Tibial nerve (tissue), 4 donors: ENCODE data around the gene PERM1. TPM values are rescaled to one million over a fixed set of nuclear protein-coding genes. Genes with fewer than 3 reads are reported as not detected.

ENCODE experiments used
- DNase-seq, 2 donors: peaks; one replicate each; pipeline ENCODE4 v3.0.0-alpha.2; 2019; ENCODE audit warnings: low spot score in 2 of 2
- H3K27ac ChIP-seq, 4 donors: fragments of 200-600 bp; sonication (generic) in 3 of 4; one replicate each; pipeline ENCODE4 v1.5.1; 2017 to 2019; ENCODE audit warnings: mild to moderate bottlenecking in 1 of 4
- H3K27me3 ChIP-seq, 2 donors: fragments of 200-600 bp; sonication (generic) in 1 of 2; one replicate each; pipeline versions ENCODE4 v1.5.1 to v1.6.0; 2017 to 2019
- H3K36me3 ChIP-seq, 3 donors: fragments of 200-600 bp; sonication (generic); one replicate each; pipeline ENCODE4 v1.5.1; 2018 to 2019
- H3K4me1 ChIP-seq, 4 donors: fragments of 200-600 bp; sonication (generic) in 3 of 4; one replicate each; pipeline ENCODE4 v1.5.1; 2017 to 2019
- H3K4me3 ChIP-seq, 4 donors: fragments of 200-600 bp; sonication (generic) in 3 of 4; one replicate each; pipeline ENCODE4 v1.5.1; 2017 to 2019; ENCODE audit warnings: mild to moderate bottlenecking in 1 of 4, moderate library complexity in 1 of 4
- H3K9me3 ChIP-seq, 4 donors: fragments of 200-600 bp; sonication (generic) in 3 of 4; one replicate each; pipeline ENCODE4 v1.5.1; 2017 to 2019
- EP300 ChIP-seq, 2 donors: sonication (generic); formaldehyde crosslinking; IDR thresholded peaks; one replicate each; pipeline ENCODE4 v1.6.1; 2017; ENCODE audit warnings: antibody characterized with exemption in 2 of 2, mild to moderate bottlenecking in 1 of 2
- POLR2A ChIP-seq, 2 donors: fragments of 450-650 bp; IDR thresholded peaks; one replicate each; pipeline ENCODE4 v1.6.1; 2017; ENCODE audit warnings: antibody characterized with exemption in 2 of 2, mild to moderate bottlenecking in 2 of 2, moderate library complexity in 2 of 2
- WGBS, 2 donors: methylation state at CpG; one replicate each; pipeline ENCODE4 v1.1.5; 2018; 5-methylcytosine and 5-hydroxymethylcytosine counted together
- total RNA-seq, 4 donors: library from RNA; depleted of rRNA; stranded (reverse); fragments of >200 nt; gene quantifications; one replicate each; pipeline ENCODE4 v1.1.0, GENCODE V29; 2016
- TF ChIP-seq, protein P1 (sequence below), 5 experiments: fragments of 200-600 bp in 3 of 5; fragments of 450-650 bp in 2 of 5; sonication (generic) in 3 of 5; IDR thresholded peaks; one replicate each; pipeline ENCODE4 v1.5.1; 2016 to 2019; ENCODE audit warnings: antibody characterized with exemption in 5 of 5, mild to moderate bottlenecking in 3 of 5, moderate library complexity in 2 of 5

Gene PERM1
- total RNA-seq, 4 donors from 2014 or later = 0.22 to 0.78 TPM; not detected in 2

DNA sequence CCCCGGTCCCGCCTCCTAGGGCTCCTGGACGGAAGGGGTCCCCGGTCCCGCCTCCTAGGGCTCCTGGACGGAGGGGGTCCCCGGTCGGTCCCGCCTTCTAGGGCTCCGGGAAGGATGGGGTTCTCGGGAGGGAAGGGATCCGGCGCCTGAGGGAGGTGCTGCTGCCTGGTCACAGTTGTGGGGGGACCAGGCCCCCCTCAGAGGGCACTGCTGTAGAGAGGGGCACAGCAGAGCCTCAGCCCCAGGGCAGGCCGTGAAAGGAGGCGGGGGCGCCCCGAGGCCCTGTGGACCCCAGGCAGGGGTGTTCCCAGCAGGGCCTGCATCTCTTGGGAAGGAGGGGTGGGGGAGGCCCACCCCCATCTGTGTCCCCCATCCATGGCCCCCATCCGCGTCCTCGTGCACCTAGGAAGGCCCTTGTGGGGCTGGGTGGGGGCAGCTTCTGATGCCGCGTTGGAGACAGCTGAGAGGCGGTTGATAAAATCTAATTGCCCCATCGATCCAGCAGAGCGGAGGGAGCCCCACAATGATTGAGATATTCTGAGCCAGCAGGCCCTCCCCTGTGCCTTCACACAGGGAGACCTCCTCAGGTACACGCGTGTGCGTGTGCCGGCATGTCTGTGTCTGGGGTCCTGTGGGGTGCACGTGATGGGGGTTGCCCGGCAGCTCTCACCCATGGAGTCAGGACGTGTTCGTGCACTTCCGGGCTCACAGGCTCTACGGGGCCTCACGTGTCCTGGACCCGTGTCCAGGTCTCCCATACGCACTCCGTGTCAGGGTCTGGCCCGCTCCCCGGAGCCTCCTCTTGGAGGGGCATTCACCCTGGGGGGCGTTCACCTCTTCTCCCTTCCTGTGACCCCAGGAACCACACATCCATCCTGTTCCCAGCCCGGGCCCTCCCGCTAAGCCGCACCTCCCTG is 45.3 kb downstream of the PERM1 start:
- Histone ChIP-seq H3K27me3 (peaks cover 0 to 81% of the 10 kb centered on the region in 2 donors), H3K4me1 (peaks cover 0 to 58% (median 13%) of the 10 kb centered on the region in 4 donors), H3K4me3 (peak overlapping the region in 1 of 4 donors; percentile 1), H3K9me3 (no peaks in the 10 kb centered on the region), H3K27ac (peak overlapping the region in 2 of 4 donors; percentile 49 to 75), H3K36me3 (no peaks in the 10 kb centered on the region)
- WGBS, 2 donors = 71 to 77% methylated on average over 35 to 44 of the region's 45 CpGs
- no peak for DNase-seq
- TF ChIP-seq, protein P1, sequence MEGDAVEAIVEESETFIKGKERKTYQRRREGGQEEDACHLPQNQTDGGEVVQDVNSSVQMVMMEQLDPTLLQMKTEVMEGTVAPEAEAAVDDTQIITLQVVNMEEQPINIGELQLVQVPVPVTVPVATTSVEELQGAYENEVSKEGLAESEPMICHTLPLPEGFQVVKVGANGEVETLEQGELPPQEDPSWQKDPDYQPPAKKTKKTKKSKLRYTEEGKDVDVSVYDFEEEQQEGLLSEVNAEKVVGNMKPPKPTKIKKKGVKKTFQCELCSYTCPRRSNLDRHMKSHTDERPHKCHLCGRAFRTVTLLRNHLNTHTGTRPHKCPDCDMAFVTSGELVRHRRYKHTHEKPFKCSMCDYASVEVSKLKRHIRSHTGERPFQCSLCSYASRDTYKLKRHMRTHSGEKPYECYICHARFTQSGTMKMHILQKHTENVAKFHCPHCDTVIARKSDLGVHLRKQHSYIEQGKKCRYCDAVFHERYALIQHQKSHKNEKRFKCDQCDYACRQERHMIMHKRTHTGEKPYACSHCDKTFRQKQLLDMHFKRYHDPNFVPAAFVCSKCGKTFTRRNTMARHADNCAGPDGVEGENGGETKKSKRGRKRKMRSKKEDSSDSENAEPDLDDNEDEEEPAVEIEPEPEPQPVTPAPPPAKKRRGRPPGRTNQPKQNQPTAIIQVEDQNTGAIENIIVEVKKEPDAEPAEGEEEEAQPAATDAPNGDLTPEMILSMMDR (IDR thresholded peaks at IDR 0.05) = no peak
- no peak for TF ChIP-seq POLR2A (IDR thresholded peaks at IDR 0.05)
- no peak for TF ChIP-seq EP300 (IDR thresholded peaks at IDR 0.05)

DNA sequence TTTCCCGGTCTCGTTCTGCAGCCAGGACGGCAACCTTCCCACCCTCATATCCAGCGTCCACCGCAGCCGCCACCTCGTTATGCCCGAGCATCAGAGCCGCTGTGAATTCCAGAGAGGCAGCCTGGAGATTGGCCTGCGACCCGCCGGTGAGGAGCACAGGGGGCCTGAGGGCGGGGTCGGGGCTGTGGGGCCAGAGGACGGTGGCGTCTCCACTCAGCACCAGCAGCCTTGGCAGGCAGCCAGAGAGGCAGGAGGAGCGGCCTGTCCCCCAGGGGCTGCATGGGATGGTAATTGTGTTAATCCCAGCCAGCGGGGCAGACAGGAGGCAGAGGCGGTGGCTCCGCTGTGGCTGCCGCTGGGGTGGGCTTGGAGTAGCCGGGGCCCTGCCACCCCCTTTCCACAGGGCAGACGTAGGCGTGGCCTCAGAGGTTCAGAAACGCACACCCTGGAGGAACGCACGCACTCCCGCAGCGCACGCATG is 46.1 kb downstream of the PERM1 start:
- H3K36me3 ChIP-seq = no peaks in the 10 kb centered on the region
- TF ChIP-seq EP300 (IDR thresholded peaks at IDR 0.05) (no peak), POLR2A (IDR thresholded peaks at IDR 0.05) (no peak)
- TF ChIP-seq, protein P1 (IDR thresholded peaks at IDR 0.05) = no peak
- DNase-seq = no peak
- peaks cover 0 to 50% (median 5%) of the 10 kb centered on the region in 4 donors for H3K4me1 ChIP-seq
- peak overlapping the region in 3 of 4 donors; percentile 19 to 75 (median 49) for H3K27ac ChIP-seq
- no peaks in the 10 kb centered on the region for H3K9me3 ChIP-seq
- H3K4me3 ChIP-seq = peak overlapping the region in 1 of 4 donors; percentile 1
- WGBS, 2 donors = 13 to 17% methylated on average over 6 to 17 of the region's 30 CpGs
- H3K27me3 ChIP-seq = peaks cover 0 to 79% of the 10 kb centered on the region in 2 donors

DNA sequence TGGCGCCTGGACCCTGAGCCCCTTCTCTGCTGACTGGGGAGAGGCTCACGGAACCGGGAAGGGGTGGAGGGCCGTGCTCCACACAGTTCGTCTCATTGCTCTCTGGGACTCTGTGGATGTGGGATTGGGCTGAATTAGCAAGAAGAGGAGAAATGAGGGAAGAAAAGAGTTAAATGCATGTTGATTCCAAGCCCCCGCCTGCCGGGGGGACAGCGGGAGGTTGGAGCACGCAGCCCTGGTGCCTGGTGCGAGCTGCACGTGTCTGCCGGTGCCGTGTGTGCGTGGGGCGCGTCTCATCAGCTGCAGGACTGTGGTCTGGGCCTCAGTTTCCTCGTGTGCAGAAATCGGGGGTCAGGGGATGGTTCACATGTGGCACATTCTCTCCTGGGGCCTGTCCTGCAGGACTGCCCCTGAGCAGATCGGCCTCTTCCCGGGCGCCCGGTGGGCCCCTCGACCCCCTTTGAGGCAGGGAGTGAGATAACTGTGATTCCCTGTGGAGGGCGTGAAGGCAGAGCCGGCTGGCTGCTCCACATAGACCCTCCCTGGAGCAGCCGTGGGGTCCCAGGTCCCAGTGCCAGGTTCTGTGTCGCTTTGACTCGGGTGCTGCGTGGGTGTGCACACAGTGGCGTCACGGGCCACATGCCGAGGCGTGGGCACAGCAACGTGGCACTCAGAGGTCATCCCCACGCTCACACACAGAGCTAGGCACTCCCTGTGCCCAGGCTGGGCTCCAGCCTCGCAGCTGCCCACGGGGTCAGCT is 46.7 kb downstream of the PERM1 start:
- Histone ChIP-seq H3K27ac (peak overlapping the region in 2 of 4 donors; percentile 33 to 75), H3K27me3 (peaks cover 0 to 75% of the 10 kb centered on the region in 2 donors), H3K4me1 (peaks cover 0 to 43% (median 0%) of the 10 kb centered on the region in 4 donors), H3K9me3 (no peaks in the 10 kb centered on the region), H3K4me3 (peak overlapping the region in 1 of 4 donors; percentile 1), H3K36me3 (no peaks in the 10 kb centered on the region)
- DNase-seq = no peak
- TF ChIP-seq POLR2A (IDR thresholded peaks at IDR 0.05) (no peak), EP300 (IDR thresholded peaks at IDR 0.05) (peak in 1 of 2 donors; percentile 72)
- 10 to 21% methylated on average over 26 to 35 of the region's 37 CpGs for WGBS, 2 donors

DNA sequence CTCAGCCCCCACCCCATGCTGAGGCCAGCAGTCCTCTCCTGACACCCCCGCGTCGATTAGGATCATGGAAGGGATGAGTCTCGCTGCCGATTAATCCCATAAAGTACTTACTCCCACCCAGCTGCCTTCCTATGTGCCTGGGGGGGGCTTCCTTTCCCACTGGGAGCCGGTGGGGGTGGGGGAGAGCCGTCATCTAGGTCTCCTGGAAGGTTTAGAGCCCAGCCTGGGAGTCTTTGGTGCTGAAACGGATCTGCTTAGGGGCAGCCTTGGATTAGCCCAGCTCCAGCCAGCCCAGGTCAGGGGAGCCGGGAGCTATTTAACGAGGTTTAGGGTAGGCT is 48.3 kb downstream of the PERM1 start:
- 50 to 57% methylated on average over 10 of the region's 10 CpGs for WGBS, 2 donors
- TF ChIP-seq, protein P1 (IDR thresholded peaks at IDR 0.05) = no peak
- TF ChIP-seq POLR2A (IDR thresholded peaks at IDR 0.05) (no peak), EP300 (IDR thresholded peaks at IDR 0.05) (no peak)
- H3K27me3 ChIP-seq = peaks cover 0 to 61% of the 10 kb centered on the region in 2 donors

DNA sequence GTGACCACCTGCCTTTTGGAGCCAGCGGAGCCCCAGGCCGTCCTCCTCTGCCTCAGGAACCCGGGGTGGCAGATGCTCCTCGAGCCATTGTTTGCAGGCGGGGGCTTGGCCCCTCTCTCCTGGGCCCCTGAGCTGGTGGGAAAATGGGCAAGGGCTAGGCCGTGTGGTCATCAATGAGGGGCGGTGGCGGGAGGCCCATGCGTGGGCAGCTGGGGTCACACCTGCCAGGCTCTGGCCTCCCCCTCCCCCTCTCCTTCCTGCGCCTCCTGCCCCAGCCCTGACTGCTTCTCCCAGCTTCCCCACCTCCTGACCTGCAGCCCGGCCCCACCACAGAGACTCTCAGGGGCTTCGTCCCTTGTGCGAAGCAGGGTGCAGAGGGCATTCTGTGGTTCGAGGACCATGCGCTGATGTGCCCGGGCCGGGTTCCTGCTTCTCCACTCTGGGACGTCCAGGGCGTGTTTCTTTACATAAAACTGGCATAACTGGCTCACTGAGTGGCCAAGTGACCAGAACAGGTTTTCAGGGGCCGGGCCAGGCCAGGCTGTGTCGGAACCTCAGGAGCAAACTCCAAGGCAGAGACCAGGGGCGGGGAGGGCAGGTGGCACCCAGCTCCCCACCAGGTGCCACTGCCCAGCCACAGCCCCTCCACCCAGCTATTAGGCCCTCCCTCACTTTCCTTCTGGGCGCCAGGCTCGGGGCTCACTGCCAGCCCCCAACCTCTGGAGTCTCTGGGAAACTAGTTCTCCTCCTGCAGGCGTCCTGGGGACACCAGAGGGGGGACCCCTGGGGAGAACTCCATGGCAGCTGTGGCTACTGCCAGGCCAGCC is 48.9 kb downstream of the PERM1 start:
- no peak overlapping the region for H3K4me3 ChIP-seq
- WGBS, 2 donors = 75 to 76% methylated on average over 25 of the region's 25 CpGs
- TF ChIP-seq POLR2A (IDR thresholded peaks at IDR 0.05) = no peak
- TF ChIP-seq, protein P1 (IDR thresholded peaks at IDR 0.05) = no peak
- no peak for TF ChIP-seq EP300 (IDR thresholded peaks at IDR 0.05)
- H3K27ac ChIP-seq = peak overlapping the region in 2 of 4 donors; percentile 42 to 66
- H3K9me3 ChIP-seq = no peaks in the 10 kb centered on the region
- no peak for DNase-seq
- H3K27me3 ChIP-seq = peaks cover 0 to 55% of the 10 kb centered on the region in 2 donors
- H3K4me1 ChIP-seq = peaks cover 0 to 23% (median 0%) of the 10 kb centered on the region in 4 donors
- no peaks in the 10 kb centered on the region for H3K36me3 ChIP-seq

More for the DNA sequence above, 48.3 kb downstream of the PERM1 start:
- Histone ChIP-seq H3K4me1 (peaks cover 0 to 28% (median 0%) of the 10 kb centered on the region in 4 donors), H3K9me3 (no peaks in the 10 kb centered on the region), H3K27ac (peak overlapping the region in 2 of 4 donors; percentile 42 to 66), H3K4me3 (no peak overlapping the region), H3K36me3 (no peaks in the 10 kb centered on the region)
- no peak for DNase-seq
